HG03196 (cell line): Measurements from ENCODE around the gene LHX3.

ENCODE experiments used
- ATAC-seq: cut with Tn5 transposase; IDR thresholded peaks from one replicate; pipeline ENCODE4 v1.9.1; 2021; ENCODE audit not compliant: unreplicated experiment

The LHX3 gene

GRCh38 chr9:136209786-136210185 is 4.9 kb upstream of the LHX3 start:
- no peak for ATAC-seq

- ATAC-seq, result no peak
Observed at GRCh38 chr9:136209232-136209631, 4.3 kb upstream of the LHX3 start.

DNA sequence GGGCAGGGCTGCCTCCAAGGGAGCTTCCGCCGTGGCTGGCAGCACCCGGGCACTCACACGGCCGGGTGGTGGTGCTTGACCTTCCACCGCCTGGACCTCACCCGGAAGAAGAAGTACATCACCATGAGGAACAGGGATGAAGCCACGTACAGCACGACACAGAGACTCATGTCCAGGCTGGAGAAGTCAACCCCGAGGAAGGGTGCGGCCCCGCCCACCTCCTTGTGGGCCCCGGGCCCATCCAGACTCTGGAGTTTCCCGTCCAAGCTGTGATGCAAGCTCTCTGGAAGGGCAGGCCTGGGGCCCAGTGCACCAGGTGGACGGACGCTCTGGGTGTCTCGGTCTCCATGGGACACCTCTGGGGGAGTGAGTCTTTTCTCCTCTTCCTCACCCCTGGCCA is 3.7 kb upstream of the LHX3 start:
- no peak for ATAC-seq

DNA sequence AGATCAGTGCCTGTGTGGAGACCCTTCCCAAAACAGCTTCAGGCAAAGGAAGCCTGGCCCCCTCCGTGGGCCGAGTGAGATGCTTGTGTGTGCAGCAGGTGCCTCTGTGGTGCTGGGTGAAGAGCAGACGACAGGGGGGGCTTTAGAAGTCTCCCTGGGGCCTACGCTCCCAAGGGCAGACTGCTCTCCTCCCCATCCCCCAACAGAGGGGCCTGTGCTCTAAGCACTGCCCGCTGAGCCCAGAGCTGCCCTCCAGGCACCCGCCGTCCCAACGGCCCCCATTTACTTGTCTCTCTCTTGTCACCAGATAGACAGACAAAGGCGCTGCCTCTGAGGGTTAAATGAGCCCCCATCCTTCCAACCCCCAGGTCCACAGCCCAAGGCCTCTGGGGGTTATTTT is 2.7 kb upstream of the LHX3 start:
- no peak for ATAC-seq

DNA sequence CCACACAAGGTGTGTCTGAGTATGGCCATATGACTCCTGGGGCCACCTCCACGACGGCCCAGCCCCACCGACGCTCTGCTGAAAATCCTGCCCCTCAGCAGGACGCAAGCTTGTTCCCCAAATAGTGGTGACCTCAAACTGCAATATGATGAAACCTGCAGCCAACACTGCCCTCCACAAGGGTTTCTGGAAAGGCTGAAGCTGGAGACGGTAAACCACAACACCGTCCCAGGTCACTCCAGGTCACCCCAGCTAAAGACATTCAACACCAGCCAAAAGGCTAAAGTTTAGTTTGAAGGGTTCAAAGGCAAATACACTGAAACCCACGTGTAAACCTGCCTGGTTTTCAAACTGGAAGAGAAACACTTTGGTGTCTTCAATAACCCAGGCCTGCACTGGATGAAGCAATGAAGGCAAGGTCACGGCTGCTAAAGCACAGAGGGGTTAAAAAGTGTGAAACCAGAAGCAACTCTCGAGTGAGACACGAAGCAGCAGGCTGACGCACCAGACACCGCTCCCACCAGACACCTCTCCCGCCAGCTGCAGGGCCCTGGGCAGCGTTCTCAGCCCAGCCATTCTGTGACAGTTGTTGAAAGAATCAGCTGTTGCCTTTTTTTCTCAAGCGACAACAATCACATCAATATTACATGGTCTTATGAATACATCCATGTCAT is 1.8 kb upstream of the LHX3 start:
- no peak for ATAC-seq

DNA sequence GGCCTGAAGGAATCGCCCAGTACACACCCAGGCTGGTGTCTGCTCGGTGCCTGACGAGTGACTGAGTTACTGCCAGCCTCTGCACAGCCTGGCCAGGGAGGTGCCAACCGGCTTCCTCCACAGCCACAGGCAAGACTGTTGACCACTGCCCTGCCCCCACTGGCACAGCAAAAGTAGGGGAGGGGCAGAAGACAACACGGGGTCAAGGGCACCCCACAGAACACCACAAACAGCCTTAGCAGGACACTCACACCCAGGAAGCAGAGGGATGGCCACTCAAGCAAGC is 722 bp upstream of the LHX3 start:
- ATAC-seq, result no peak

- ATAC-seq, result no peak
Observed at GRCh38 chr9:136204145-136204805, 653 bp downstream of the LHX3 start.

- ATAC-seq, result no peak
Observed at GRCh38 chr9:136203408-136204144, 1.4 kb downstream of the LHX3 start.

GRCh38 chr9:136202454-136203407 is 2.2 kb downstream of the LHX3 start:
- ATAC-seq, result no peak

GRCh38 chr9:136201609-136202453 is 3.1 kb downstream of the LHX3 start:
- ATAC-seq, result no peak

DNA sequence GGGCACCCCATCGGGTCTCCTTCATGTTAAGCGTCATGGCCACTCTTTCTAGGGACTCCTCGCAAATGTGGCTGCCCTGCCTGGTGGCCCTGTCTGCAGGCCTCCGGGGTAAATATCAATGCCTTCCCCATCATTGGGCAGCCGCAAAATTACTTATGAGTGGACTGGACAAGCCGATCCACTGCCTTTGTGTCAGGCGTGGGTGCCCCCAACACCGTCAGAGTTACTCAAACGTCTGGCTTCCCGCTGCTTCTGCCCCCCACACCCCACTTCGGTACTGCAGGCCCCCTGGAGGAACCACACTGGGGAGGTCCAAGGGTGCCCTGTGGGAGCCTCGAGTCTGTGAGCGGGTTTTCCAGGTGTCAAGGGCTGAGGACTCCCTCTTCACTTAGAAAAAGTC is 3.8 kb downstream of the LHX3 start:
- ATAC-seq, result no peak

DNA sequence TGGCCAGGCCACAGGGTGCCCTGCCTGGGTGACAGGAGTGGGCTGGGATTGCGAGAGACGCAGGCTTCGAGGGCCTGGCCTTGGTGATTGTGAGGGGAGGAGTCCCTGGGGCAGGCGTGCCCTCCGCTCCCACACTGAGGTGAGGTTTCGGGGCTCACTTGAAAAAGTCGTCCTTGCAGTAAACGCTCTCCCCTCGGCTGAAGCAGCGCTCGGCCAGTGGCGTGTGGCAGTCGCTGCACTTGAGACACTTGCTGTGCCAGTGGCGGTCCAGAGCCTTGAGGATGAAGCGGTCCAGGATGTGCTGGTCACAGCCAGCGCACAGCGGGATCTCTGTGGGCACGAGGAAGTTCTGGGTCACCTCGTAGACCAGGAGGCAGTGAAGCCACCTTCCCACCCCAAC is 4.5 kb downstream of the LHX3 start:
- no peak for ATAC-seq

- ATAC-seq, result no peak
Observed at GRCh38 chr9:136199391-136200288, 5.3 kb downstream of the LHX3 start.

DNA sequence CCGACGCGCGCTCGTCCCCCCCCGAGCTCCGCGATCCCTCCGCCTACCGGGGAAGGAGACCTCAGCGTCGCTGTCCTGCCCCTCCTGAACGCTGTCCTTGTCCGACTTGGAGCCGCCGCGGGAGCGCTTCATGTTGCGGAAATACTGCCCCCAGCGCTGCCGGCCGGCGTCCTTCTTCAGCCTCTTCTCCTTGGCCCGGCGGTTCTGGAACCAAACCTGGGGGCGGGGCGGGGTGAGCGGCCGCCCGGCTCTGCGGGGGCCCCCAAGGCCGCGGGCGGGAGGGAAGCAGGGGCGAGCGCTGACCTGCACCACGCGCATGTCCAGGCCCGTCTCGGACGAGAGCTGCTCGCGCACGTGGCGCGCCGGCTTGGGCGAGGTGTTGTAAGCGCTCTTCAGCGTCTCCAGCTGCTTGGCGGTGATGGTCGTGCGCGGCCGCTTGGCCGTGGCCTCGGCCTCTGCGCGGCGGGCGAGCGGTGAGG is 6.3 kb downstream of the LHX3 start:
- no peak for ATAC-seq

DNA sequence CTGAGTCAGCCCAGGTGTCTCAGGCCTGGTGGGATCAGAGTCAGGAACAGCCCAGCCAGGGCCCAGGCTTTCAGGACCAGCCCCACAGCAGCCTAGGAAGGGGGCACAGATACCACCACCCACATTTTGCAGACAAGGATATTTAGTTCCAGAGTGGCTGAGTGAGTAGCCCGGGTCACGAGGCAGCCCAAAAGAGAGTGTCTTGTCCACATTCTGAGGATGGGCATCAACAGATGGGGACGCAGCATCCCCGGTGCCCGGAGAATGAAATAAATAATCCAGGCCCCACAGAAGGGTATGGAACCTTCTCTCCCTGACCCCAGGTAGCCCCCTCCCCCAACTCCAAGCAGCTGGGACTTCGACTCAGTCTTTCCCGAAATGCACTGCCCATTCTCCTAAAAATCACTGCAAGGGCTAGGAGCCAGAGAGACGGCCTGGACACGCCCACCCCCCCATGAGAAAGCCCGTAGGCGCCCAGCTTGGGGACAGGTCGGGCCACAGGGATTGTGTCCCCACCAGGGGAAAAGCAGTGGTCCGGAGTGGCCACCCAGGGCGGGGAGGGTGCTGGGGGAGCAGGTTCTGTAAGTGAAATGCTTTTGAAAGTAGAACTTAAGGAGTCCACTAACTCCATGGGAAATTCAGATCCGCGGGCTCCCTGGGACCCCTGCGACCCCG is 6.9 kb downstream of the LHX3 start:
- ATAC-seq, result no peak

- ATAC-seq, result no peak
Observed at GRCh38 chr9:136197084-136197875, 7.6 kb downstream of the LHX3 start.

DNA sequence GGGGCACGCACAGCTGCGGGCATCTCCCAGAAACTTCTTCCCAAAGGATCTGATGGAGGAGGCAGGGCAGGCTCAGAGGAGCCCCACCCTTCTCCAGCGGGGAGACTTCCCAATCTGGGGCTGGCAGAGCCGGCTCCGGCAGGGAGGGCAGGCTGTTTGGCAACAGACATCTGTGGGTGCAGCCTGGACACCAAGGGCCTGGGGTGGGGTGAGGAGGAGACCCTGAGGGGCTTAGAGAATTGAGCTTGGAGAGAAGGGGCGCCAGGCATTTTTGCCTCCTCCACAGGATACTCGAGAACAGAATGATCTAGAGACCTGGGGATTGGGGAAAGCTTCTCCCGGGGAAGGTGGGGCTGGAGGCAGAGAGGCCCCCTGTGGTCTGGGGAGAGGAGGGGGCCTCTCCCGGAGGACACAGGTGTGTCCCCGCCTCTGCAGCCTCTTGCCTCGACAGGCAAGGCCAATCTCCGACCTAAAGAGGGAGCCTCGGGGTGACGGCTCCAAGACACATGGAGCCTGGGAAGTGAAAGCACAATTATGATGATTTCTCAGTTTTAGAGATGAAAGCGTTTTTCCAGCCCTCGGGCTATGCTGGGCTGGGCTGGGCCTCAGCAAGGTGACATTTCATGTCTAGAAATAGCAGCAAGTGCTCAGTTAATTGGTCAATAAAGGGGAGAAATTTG is 8.4 kb downstream of the LHX3 start:
- no peak for ATAC-seq
